Transverse colon (tissue), 4 donors: ENCODE results near the gene VCAM1. TPM values are rescaled to one million over a fixed set of nuclear protein-coding genes. Genes with fewer than 3 reads are reported as not detected.

Source experiments
- DNase-seq: peaks from one replicate; pipeline ENCODE4 v3.0.0-alpha.2; 2019
- H3K27ac ChIP-seq, 4 donors: fragments of 200-600 bp; sonication (generic); 2 replicates each; pipeline ENCODE4 v1.5.1; 2016 to 2018; ENCODE audit warnings: inconsistent platforms in 4 of 4
- H3K27me3 ChIP-seq: fragments of 200-600 bp; sonication (generic); 2 replicates; pipeline ENCODE4 v1.5.1; 2017; ENCODE audit warnings: inconsistent platforms
- H3K36me3 ChIP-seq, 4 donors: fragments of 200-600 bp; sonication (generic); 2 replicates each; pipeline ENCODE4 v1.5.1; 2017 to 2019; ENCODE audit warnings: inconsistent platforms in 4 of 4
- H3K4me1 ChIP-seq, 4 donors: fragments of 200-600 bp; sonication (generic); 2 replicates each; pipeline ENCODE4 v1.5.1; 2017 to 2020; ENCODE audit warnings: inconsistent platforms in 4 of 4
- H3K4me3 ChIP-seq, 4 donors: fragments of 200-600 bp; sonication (generic); 1 replicate in 1 of 4; 2 replicates in 3 of 4; pipeline versions ENCODE4 v1.5.1 to v1.6.1; 2017 to 2019; ENCODE audit warnings: inconsistent platforms in 4 of 4
- H3K9me3 ChIP-seq, 2 donors: fragments of 200-600 bp; sonication (generic); 2 replicates each; pipeline ENCODE4 v1.5.1; 2017 to 2019; ENCODE audit warnings: inconsistent platforms in 2 of 2
- CTCF ChIP-seq, 5 experiments: fragments of 200-600 bp in 3 of 5; fragments of 450-650 bp in 2 of 5; sonication (generic) in 3 of 5; IDR thresholded peaks; 1 replicate in 2 of 5; 2 replicates in 3 of 5; pipeline ENCODE4 v1.5.1; 2016 to 2017; ENCODE audit warnings: antibody characterized with exemption in 5 of 5, inconsistent platforms in 3 of 5, mild to moderate bottlenecking in 2 of 5, moderate library complexity in 1 of 5
- EP300 ChIP-seq: sonication (generic); formaldehyde crosslinking; IDR thresholded peaks from one replicate; pipeline ENCODE4 v1.6.1; 2017; ENCODE audit warnings: antibody characterized with exemption, low read depth
- POLR2A ChIP-seq: fragments of 450-650 bp; IDR thresholded peaks from one replicate; pipeline ENCODE4 v1.6.1; 2016; ENCODE audit warnings: antibody characterized with exemption, mild to moderate bottlenecking, moderate library complexity
- POLR2AphosphoS5 ChIP-seq, 3 donors: sonication (generic); formaldehyde crosslinking; IDR thresholded peaks; one replicate each; pipeline ENCODE4 v1.6.1; 2016; ENCODE audit warnings: antibody characterized with exemption in 3 of 3
- WGBS, 2 donors: methylation state at CpG; one replicate each; pipeline ENCODE4 v1.1.5; 2018; ENCODE audit warnings: low coverage in 1 of 2; 5-methylcytosine and 5-hydroxymethylcytosine counted together
- in situ Hi-C, 4 donors: fragments of 200-750 bp; cut with MboI; loops; one replicate each; pipeline versions ENCODE4 v1.15.0 to v1.15.1; 2017; ENCODE audit warnings: low sequenced_read_pairs in 3 of 4, low pct_ligation_motif_present in 1 of 4, low pct_unique_long_range_greater_than_20kb in 1 of 4
- intact Hi-C: fragments of 100-400 bp; cut with DNase I; formaldehyde crosslinking; loops from one replicate; pipeline ENCODE4 v1.15.1; 2023; ENCODE audit warnings: low total_unique reads
- total RNA-seq, 4 donors: library from RNA; depleted of rRNA; stranded (reverse); fragments of >200 nt; gene quantifications; one replicate each; pipeline ENCODE4 v1.1.0, GENCODE V29; 2016

VCAM1 gene
- total RNA-seq, 4 donors from 2014 or later: 1.5 to 8.4 (median 5.1) TPM

DNA sequence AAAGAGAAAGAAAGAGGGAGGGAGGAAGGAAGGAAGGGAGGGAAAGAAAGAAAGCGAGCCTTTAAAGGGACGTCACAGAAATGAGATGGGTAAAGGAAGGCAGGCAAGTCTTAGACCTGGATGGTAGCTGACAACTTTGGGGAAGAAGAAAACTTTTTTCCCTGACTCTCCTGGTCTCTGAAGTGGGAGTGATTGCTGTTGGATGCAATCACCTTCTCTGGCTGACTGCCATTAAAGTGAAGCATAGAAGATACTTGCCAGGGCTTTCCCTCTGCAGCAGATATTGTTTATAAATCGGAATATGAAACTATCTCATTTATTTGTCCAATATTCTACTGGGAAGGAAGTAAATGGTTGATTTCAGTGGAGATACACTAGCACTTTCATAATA, 27.0 kb downstream of the VCAM1 start:
- Histone ChIP-seq H3K36me3 (no peaks in the 10 kb centered on the region), H3K27ac (no peak overlapping the region), H3K9me3 (no peaks in the 10 kb centered on the region), H3K4me3 (no peak overlapping the region), H3K4me1 (no peaks in the 10 kb centered on the region), H3K27me3 (no peaks in the 10 kb centered on the region)
- WGBS, 2 donors: 57 to 58% methylated on average over 3 of the region's 3 CpGs
- in situ Hi-C loops: no loop called here
- TF ChIP-seq CTCF (IDR thresholded peaks at IDR 0.05) (no peak), POLR2AphosphoS5 (IDR thresholded peaks at IDR 0.05) (no peak), POLR2A (no peak), EP300 (no peak)
- DNase-seq: no peak
- intact Hi-C loops: loop anchor here (5.0 kb wide), 1 partner anchor 1489 kb away; no protein-coding TSS in a partner anchor

DNA sequence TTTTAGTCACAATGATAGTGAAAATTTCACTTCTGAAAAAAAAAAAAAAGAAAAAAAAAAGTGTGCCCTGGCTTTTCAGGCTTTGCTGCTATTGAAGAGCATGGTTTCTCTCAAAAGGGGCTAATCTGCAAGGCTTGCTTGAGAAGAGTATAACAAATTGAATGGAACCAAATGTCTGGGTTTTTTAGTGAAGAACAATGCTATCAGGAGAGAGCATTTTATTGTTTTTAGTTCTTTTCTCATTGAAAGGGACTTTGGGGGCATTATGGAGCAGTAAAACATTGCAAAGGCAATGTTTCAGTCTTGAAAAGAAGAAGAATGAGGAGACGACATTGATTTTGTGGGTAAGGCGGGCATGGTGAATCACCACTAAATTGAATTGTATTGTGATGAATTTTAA, 28.2 kb downstream of the VCAM1 start:
- no peak overlapping the region for H3K4me3 ChIP-seq
- no peaks in the 10 kb centered on the region for H3K9me3 ChIP-seq
- H3K27ac ChIP-seq: no peak overlapping the region
- intact Hi-C loops: loop anchor here (5.0 kb wide), 1 partner anchor 1490 kb away; no protein-coding TSS in a partner anchor
- no peak for DNase-seq
- in situ Hi-C loops: no loop called here
- TF ChIP-seq EP300: no peak
- no peak for TF ChIP-seq CTCF (IDR thresholded peaks at IDR 0.05)
- TF ChIP-seq POLR2A: no peak
- TF ChIP-seq POLR2AphosphoS5 (IDR thresholded peaks at IDR 0.05): no peak
- no peaks in the 10 kb centered on the region for H3K36me3 ChIP-seq
- WGBS, 2 donors: 90 to 100% methylated on average over 2 of the region's 2 CpGs
- H3K4me1 ChIP-seq: no peaks in the 10 kb centered on the region
- H3K27me3 ChIP-seq: no peaks in the 10 kb centered on the region

DNA sequence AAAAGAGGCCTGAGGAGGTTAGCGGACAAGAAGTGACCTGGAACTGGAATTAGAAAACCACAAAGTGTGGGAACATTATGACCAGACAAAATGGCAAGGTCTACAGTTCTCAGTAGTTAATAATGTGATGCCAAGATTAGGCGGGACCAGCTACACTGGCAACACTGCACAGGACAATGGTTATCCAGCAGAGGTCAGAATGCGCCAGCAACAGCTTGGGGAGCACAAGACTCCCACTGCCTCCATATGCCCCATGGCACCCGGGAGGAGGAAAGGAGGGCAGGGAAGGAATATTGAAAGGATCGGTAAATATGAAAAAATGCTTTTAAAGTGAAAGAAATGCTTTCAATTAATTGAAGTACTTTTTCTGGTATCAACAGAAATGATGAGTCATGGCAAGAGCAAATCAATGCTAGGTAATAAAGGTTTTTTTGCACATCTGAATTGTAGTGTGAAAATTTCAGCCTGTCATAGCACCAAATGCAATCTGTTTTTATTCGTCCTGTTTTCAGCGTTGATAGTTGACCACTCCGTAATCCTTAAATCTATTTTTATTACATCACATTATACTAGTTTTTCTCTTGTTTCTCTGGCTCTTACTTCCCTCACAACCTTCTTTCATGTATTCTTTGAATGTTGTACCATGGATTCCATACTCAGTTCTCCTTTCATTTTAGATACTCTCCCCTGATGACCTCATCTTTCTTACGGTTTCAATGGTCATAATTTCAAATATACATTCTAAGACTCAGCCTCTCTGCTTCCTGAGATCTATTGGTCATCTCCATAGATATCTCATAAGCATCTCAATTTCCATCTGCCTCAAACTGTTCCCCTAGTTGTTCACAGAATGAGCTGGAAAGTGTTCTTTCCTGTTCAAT, 30.7 kb downstream of the VCAM1 start:
- Histone ChIP-seq H3K4me3 (no peak overlapping the region), H3K36me3 (no peaks in the 10 kb centered on the region), H3K4me1 (no peaks in the 10 kb centered on the region), H3K27ac (no peak overlapping the region), H3K27me3 (no peaks in the 10 kb centered on the region), H3K9me3 (no peaks in the 10 kb centered on the region)
- TF ChIP-seq POLR2AphosphoS5 (IDR thresholded peaks at IDR 0.05) (no peak), EP300 (no peak), CTCF (IDR thresholded peaks at IDR 0.05) (no peak), POLR2A (no peak)
- no peak for DNase-seq
- WGBS, 2 donors: 82 to 86% methylated on average over 7 to 9 of the region's 9 CpGs
- in situ Hi-C loops (no loop called here), intact Hi-C loops (no loop called here)

- H3K27ac ChIP-seq: no peak overlapping the region
- H3K27me3 ChIP-seq: no peaks in the 10 kb centered on the region
- WGBS, 2 donors: 69 to 87% methylated on average over 5 of the region's 5 CpGs
- no peaks in the 10 kb centered on the region for H3K36me3 ChIP-seq
- H3K9me3 ChIP-seq: no peaks in the 10 kb centered on the region
- intact Hi-C loops: no loop called here
- H3K4me3 ChIP-seq: no peak overlapping the region
- TF ChIP-seq POLR2AphosphoS5 (IDR thresholded peaks at IDR 0.05): no peak
- TF ChIP-seq POLR2A: no peak
- TF ChIP-seq CTCF (IDR thresholded peaks at IDR 0.05): no peak
- no peak for TF ChIP-seq EP300
- H3K4me1 ChIP-seq: no peaks in the 10 kb centered on the region
- DNase-seq: no peak
- in situ Hi-C loops: no loop called here
These were observed 33.2 kb downstream of the VCAM1 start for GRCh38 chr1:100752791-100753190.
